Neural progenitor cell (in vitro differentiated cells): ENCODE measurements around the gene RBM8A.

Experiments
- CTCF ChIP-seq: fragments of 200-600 bp; sonication (generic); IDR thresholded peaks from 2 replicates; pipeline ENCODE4 v1.5.1; 2017; ENCODE audit warnings: antibody characterized with exemption, mild to moderate bottlenecking
- EZH2 ChIP-seq: fragments of 200-600 bp; sonication (generic); IDR thresholded peaks from 2 replicates; pipeline ENCODE4 v1.6.1; 2017; ENCODE audit warnings: antibody characterized with exemption, mild to moderate bottlenecking, moderate library complexity
- EZH2phosphoT487 ChIP-seq: fragments of 200-600 bp; sonication (generic); IDR thresholded peaks from 2 replicates; pipeline ENCODE4 v1.6.1; 2017; ENCODE audit warnings: antibody characterized with exemption

GRCh38 chr1:145944532-145944931 lies 17.2 kb upstream of the RBM8A start:
- TF ChIP-seq CTCF (no peak), EZH2phosphoT487 (no peak), EZH2 (no peak)
